SK-N-SH treated with all-trans-retinoic acid at 6 μM for 48 hours (cell line): Measurements from ENCODE around the gene HOXC10.

ENCODE experiments used
- ARNTL ChIP-seq: fragments of 450-650 bp; formaldehyde crosslinking; IDR thresholded peaks from 2 replicates; pipeline ENCODE4 v1.5.0; 2020; ENCODE audit warnings: low read depth, mild to moderate bottlenecking, moderate library complexity, borderline replicate concordance
- CREB5 ChIP-seq: fragments of 250-450 bp; sonication (Bioruptor Pico); IDR thresholded peaks from 2 replicates; pipeline ENCODE4 v1.5.1; 2020; ENCODE audit warnings: low read depth, mild to moderate bottlenecking, moderate library complexity
- CSDC2 ChIP-seq: fragments of 250-450 bp; sonication (Bioruptor Pico); IDR thresholded peaks from 2 replicates; pipeline ENCODE4 v1.5.0; 2020; ENCODE audit warnings: mild to moderate bottlenecking, moderate library complexity
- CSRNP3 ChIP-seq: fragments of 250-450 bp; sonication (Bioruptor Pico); IDR thresholded peaks from 2 replicates; pipeline ENCODE4 v1.5.1; 2021; ENCODE audit warnings: mild to moderate bottlenecking, moderate library complexity
- ESRRG ChIP-seq: fragments of 250-450 bp; sonication (Bioruptor Pico); IDR thresholded peaks from 2 replicates; pipeline ENCODE4 v1.6.1; 2021; ENCODE audit warnings: mild to moderate bottlenecking
- ISL1 ChIP-seq: fragments of 250-450 bp; sonication (Bioruptor Pico); IDR thresholded peaks from 2 replicates; pipeline ENCODE4 v2.1.2; 2022; ENCODE audit warnings: mild to moderate bottlenecking, moderate library complexity
- OSR1 ChIP-seq: fragments of 250-450 bp; sonication (Bioruptor Pico); IDR thresholded peaks from 2 replicates; pipeline ENCODE4 v1.8.0; 2022; ENCODE audit warnings: moderate library complexity, mild to moderate bottlenecking, inconsistent platforms
- PATZ1 ChIP-seq: fragments of 250-450 bp; sonication (Bioruptor Pico); IDR thresholded peaks from 2 replicates; pipeline ENCODE4 v1.8.0; 2020; ENCODE audit warnings: mild to moderate bottlenecking, moderate library complexity, borderline replicate concordance
- RARB ChIP-seq: fragments of 250-450 bp; sonication (Bioruptor Pico); IDR thresholded peaks from 2 replicates; pipeline ENCODE4 v1.8.0; 2021; ENCODE audit warnings: mild to moderate bottlenecking, moderate library complexity
- SNAI2 ChIP-seq: fragments of 250-450 bp; sonication (Bioruptor Pico); IDR thresholded peaks from 2 replicates; pipeline ENCODE4 v1.5.0; 2020; ENCODE audit warnings: mild to moderate bottlenecking, moderate library complexity
- TCF4 ChIP-seq: fragments of 250-450 bp; sonication (Bioruptor Pico); IDR thresholded peaks from 2 replicates; pipeline ENCODE4 v1.8.0; 2021; ENCODE audit warnings: mild to moderate bottlenecking, moderate library complexity, borderline replicate concordance
- ZC3H10 ChIP-seq: fragments of 250-450 bp; sonication (Bioruptor Pico); IDR thresholded peaks from 2 replicates; pipeline ENCODE4 v1.5.1; 2021; ENCODE audit warnings: mild to moderate bottlenecking, moderate library complexity
- ZFP30 ChIP-seq: fragments of 450-650 bp; formaldehyde crosslinking; IDR thresholded peaks from 2 replicates; pipeline ENCODE4 v1.5.0; 2022; ENCODE audit warnings: mild to moderate bottlenecking, moderate library complexity

- no peak for TF ChIP-seq ARNTL (CRISPR knock-in tag)
- TF ChIP-seq OSR1 (CRISPR knock-in tag), result no peak
- no peak for TF ChIP-seq ZFP30
- no peak for TF ChIP-seq RARB (CRISPR knock-in tag)
- no peak for TF ChIP-seq CSRNP3 (CRISPR knock-in tag)
- no peak for TF ChIP-seq TCF4 (CRISPR knock-in tag)
- no peak for TF ChIP-seq SNAI2 (CRISPR knock-in tag)
- no peak for TF ChIP-seq ESRRG (CRISPR knock-in tag)
- TF ChIP-seq CREB5 (CRISPR knock-in tag), result no peak
- no peak for TF ChIP-seq PATZ1 (CRISPR knock-in tag)
- no peak for TF ChIP-seq ISL1
- no peak for TF ChIP-seq CSDC2 (CRISPR knock-in tag)
- no peak for TF ChIP-seq ZC3H10 (CRISPR knock-in tag)
Measured at GRCh38 chr12:54030889-54031471, 46.0 kb downstream of the HOXC10 start.
